ENCODE data around the gene GUCD1. TPM values are rescaled to one million over a fixed set of nuclear protein-coding genes. Genes with fewer than 3 reads are reported as not detected.

The GUCD1 gene
- total and polyA plus RNA-seq, 2 of the 13 experiments (the other 11 are each of a cell fraction or from before 2014, with no cell fraction given): 128 to 245 TPM

- TF ChIP-seq SRSF4 (IDR thresholded peaks at IDR 0.05; ENCODE audit: low read depth, low read length, poor library complexity, severe bottlenecking) (no peak), THAP11 (CRISPR knock-in tag; IDR thresholded peaks at IDR 0.05) (0 out of 2 replicates have a peak, but pooled peaks have one; percentile 47), PHF21A (CRISPR knock-in tag; IDR thresholded peaks at IDR 0.05) (peak; percentile 69), RBM39 (IDR thresholded peaks at IDR 0.05; ENCODE audit: low read depth, low read length, poor library complexity, severe bottlenecking) (no peak), ZNF33A (CRISPR knock-in tag; IDR thresholded peaks at IDR 0.05; ENCODE audit: borderline replicate concordance) (no peak), SP1 (IDR thresholded peaks at IDR 0.05) (no peak), SP1 (CRISPR knock-in tag; IDR thresholded peaks at IDR 0.05) (no peak), ZNF556 (CRISPR knock-in tag; IDR thresholded peaks at IDR 0.05; ENCODE audit: borderline replicate concordance) (0 out of 2 replicates have a peak, but pooled peaks have one; percentile 48), CREM (IDR thresholded peaks at IDR 0.05) (peak; percentile 22; the same call in 1 of the 2 replicates), CREM (CRISPR knock-in tag; IDR thresholded peaks at IDR 0.05) (no peak), CENPX (CRISPR knock-in tag; IDR thresholded peaks at IDR 0.05) (no peak), JUND (CRISPR knock-in tag; IDR thresholded peaks at IDR 0.05) (0 out of 2 replicates have a peak, but pooled peaks have one; percentile 45), HNRNPK (IDR thresholded peaks at IDR 0.05; ENCODE audit: low read depth, low read length, poor library complexity, severe bottlenecking) (no peak), KDM5B (CRISPR knock-in tag; IDR thresholded peaks at IDR 0.05; ENCODE audit: borderline replicate concordance) (no peak), SRSF1 (optimal IDR thresholded peaks at IDR 0.05; ENCODE audit: low read depth, low read length) (no peak), SMARCC2 (IDR thresholded peaks at IDR 0.05) (no peak), ZNF772 (CRISPR knock-in tag; IDR thresholded peaks at IDR 0.05) (no peak), SSRP1 (CRISPR knock-in tag; IDR thresholded peaks at IDR 0.05) (peak; percentile 85; the same call in 1 of the 2 replicates), NFYC (CRISPR knock-in tag; IDR thresholded peaks at IDR 0.05) (no peak)
- TF ChIP-seq, protein P1, sequence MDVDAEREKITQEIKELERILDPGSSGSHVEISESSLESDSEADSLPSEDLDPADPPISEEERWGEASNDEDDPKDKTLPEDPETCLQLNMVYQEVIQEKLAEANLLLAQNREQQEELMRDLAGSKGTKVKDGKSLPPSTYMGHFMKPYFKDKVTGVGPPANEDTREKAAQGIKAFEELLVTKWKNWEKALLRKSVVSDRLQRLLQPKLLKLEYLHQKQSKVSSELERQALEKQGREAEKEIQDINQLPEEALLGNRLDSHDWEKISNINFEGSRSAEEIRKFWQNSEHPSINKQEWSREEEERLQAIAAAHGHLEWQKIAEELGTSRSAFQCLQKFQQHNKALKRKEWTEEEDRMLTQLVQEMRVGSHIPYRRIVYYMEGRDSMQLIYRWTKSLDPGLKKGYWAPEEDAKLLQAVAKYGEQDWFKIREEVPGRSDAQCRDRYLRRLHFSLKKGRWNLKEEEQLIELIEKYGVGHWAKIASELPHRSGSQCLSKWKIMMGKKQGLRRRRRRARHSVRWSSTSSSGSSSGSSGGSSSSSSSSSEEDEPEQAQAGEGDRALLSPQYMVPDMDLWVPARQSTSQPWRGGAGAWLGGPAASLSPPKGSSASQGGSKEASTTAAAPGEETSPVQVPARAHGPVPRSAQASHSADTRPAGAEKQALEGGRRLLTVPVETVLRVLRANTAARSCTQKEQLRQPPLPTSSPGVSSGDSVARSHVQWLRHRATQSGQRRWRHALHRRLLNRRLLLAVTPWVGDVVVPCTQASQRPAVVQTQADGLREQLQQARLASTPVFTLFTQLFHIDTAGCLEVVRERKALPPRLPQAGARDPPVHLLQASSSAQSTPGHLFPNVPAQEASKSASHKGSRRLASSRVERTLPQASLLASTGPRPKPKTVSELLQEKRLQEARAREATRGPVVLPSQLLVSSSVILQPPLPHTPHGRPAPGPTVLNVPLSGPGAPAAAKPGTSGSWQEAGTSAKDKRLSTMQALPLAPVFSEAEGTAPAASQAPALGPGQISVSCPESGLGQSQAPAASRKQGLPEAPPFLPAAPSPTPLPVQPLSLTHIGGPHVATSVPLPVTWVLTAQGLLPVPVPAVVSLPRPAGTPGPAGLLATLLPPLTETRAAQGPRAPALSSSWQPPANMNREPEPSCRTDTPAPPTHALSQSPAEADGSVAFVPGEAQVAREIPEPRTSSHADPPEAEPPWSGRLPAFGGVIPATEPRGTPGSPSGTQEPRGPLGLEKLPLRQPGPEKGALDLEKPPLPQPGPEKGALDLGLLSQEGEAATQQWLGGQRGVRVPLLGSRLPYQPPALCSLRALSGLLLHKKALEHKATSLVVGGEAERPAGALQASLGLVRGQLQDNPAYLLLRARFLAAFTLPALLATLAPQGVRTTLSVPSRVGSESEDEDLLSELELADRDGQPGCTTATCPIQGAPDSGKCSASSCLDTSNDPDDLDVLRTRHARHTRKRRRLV (CRISPR knock-in tag; IDR thresholded peaks at IDR 0.05): 0 out of 2 replicates have a peak, but pooled peaks have one; percentile 1
- TF ChIP-seq, protein P2, sequence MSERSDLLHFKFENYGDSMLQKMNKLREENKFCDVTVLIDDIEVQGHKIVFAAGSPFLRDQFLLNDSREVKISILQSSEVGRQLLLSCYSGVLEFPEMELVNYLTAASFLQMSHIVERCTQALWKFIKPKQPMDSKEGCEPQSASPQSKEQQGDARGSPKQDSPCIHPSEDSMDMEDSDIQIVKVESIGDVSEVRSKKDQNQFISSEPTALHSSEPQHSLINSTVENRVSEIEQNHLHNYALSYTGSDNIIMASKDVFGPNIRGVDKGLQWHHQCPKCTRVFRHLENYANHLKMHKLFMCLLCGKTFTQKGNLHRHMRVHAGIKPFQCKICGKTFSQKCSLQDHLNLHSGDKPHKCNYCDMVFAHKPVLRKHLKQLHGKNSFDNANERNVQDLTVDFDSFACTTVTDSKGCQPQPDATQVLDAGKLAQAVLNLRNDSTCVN (CRISPR knock-in tag; IDR thresholded peaks at IDR 0.05; ENCODE audit: borderline replicate concordance): no peak
Measured at GRCh38 chr22:24506802-24507438, 48.0 kb downstream of the GUCD1 start (continued).
